Uterus (tissue), 4 donors: ENCODE results near the gene PDLIM7. TPM values are rescaled to one million over a fixed set of nuclear protein-coding genes. Genes with fewer than 3 reads are reported as not detected.
A peak's percentile ranks its signal among the peaks of the same experiment; 100 is the strongest.

Source experiments
- DNase-seq, 2 donors: peaks; one replicate each; pipeline ENCODE4 v3.0.0-alpha.2; 2019 to 2020
- H3K27ac ChIP-seq, 2 donors: fragments of 200-600 bp; sonication (generic); 1 replicate in 1 of 2; 2 replicates in 1 of 2; pipeline ENCODE4 v1.5.1; 2016 to 2018
- H3K27me3 ChIP-seq, 2 donors: fragments of 200-600 bp; sonication (generic); one replicate each; pipeline ENCODE4 v1.5.1; 2018 to 2019; ENCODE audit warnings: control low read depth in 1 of 2
- H3K36me3 ChIP-seq, 2 donors: fragments of 200-600 bp; sonication (generic); one replicate each; pipeline ENCODE4 v1.5.1; 2019; ENCODE audit warnings: control low read depth in 1 of 2
- H3K4me1 ChIP-seq, 2 donors: fragments of 200-600 bp; sonication (generic); one replicate each; pipeline ENCODE4 v1.5.1; 2018 to 2019; ENCODE audit warnings: control low read depth in 1 of 2
- H3K4me3 ChIP-seq, 2 donors: fragments of 200-600 bp; sonication (generic); 1 replicate in 1 of 2; 2 replicates in 1 of 2; pipeline ENCODE4 v1.5.1; 2018 to 2019; ENCODE audit warnings: mild to moderate bottlenecking in 1 of 2
- H3K9me3 ChIP-seq, 2 donors: fragments of 200-600 bp; sonication (generic); one replicate each; pipeline ENCODE4 v1.5.1; 2019; ENCODE audit warnings: control low read depth in 1 of 2
- POLR2A ChIP-seq, 2 donors: fragments of 450-650 bp; IDR thresholded peaks; one replicate each; pipeline ENCODE4 v1.6.1; 2016; ENCODE audit warnings: antibody characterized with exemption in 2 of 2, mild to moderate bottlenecking in 1 of 2, moderate library complexity in 1 of 2
- intact Hi-C: fragments of 100-400 bp; cut with DNase I; formaldehyde crosslinking; loops from one replicate; pipeline ENCODE4 v1.15.1; 2023; ENCODE audit warnings: low total_unique reads
- total RNA-seq, 4 donors: library from RNA; depleted of rRNA in 3 of 4; stranded (reverse); fragments of >200 nt in 3 of 4; gene quantifications; one replicate each; pipeline versions ENCODE4 v1.1.0 to v1.2.4, GENCODE V29; 2014 to 2023
- TF ChIP-seq, protein P1 (sequence below), 4 experiments: fragments of 200-600 bp in 2 of 4; fragments of 450-650 bp in 2 of 4; sonication (generic) in 2 of 4; IDR thresholded peaks; one replicate each; pipeline ENCODE4 v1.5.1; 2016 to 2019; ENCODE audit warnings: antibody characterized with exemption in 4 of 4, mild to moderate bottlenecking in 2 of 4, moderate library complexity in 1 of 4
- donor health status: DM: yes; HTN: yes; CAD: no.

PDLIM7 gene, protein sequence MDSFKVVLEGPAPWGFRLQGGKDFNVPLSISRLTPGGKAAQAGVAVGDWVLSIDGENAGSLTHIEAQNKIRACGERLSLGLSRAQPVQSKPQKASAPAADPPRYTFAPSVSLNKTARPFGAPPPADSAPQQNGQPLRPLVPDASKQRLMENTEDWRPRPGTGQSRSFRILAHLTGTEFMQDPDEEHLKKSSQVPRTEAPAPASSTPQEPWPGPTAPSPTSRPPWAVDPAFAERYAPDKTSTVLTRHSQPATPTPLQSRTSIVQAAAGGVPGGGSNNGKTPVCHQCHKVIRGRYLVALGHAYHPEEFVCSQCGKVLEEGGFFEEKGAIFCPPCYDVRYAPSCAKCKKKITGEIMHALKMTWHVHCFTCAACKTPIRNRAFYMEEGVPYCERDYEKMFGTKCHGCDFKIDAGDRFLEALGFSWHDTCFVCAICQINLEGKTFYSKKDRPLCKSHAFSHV
- total RNA-seq, result 100 to 1,000 TPM; 102 to 543 (median 193) TPM

DNA sequence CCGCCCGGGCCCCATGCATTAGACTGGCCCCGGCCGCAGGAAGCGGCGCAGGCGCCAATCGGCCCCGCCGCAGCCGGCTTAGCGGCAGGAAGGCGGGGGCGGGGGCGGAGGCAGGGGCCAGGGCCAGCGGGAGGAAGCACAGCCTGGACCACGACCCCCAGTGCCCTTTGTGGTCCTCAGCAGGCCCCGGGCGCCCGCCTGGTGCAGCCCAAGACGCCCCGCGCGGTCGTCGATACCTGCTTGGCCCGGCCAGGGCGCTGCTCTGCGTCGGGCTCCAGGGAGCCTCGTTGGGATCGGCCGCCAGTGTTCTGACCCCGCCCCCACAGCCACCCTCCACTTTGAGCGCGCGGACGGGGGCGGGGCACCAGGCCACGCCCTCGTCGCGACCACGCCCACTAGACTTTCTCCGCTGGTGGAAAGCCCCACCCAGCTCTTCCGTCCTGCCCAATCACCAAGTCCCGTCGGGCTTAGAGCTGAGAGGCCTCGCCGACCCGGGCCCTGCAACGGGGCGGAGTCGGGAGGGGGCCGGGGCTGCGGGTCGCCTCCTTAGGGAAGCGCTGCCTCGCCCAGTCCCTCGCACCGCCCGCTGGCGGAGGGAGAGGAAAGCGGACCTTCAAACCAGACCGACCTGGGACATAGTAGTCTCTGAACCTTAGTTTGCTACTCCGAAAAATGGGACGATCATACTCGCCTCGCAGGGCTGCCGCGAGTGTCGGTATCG, at the start of gene PDLIM7:
TSS of gene PDLIM7 (minus strand) at position 313 of the 721 bp plus-strand sequence. CDS start 1,092 bp downstream, outside the sequence.
- peaks cover 17 to 34% of the 10 kb centered on the region in 2 donors for H3K4me1 ChIP-seq
- H3K27me3 ChIP-seq, result no peaks in the 10 kb centered on the region
- H3K27ac ChIP-seq, result peak within 1 kb of the TSS; percentile 97 to 98
- no peaks in the 10 kb centered on the region for H3K36me3 ChIP-seq
- peak; percentile 98 for TF ChIP-seq POLR2A (IDR thresholded peaks at IDR 0.05)
- TF ChIP-seq, protein P1, sequence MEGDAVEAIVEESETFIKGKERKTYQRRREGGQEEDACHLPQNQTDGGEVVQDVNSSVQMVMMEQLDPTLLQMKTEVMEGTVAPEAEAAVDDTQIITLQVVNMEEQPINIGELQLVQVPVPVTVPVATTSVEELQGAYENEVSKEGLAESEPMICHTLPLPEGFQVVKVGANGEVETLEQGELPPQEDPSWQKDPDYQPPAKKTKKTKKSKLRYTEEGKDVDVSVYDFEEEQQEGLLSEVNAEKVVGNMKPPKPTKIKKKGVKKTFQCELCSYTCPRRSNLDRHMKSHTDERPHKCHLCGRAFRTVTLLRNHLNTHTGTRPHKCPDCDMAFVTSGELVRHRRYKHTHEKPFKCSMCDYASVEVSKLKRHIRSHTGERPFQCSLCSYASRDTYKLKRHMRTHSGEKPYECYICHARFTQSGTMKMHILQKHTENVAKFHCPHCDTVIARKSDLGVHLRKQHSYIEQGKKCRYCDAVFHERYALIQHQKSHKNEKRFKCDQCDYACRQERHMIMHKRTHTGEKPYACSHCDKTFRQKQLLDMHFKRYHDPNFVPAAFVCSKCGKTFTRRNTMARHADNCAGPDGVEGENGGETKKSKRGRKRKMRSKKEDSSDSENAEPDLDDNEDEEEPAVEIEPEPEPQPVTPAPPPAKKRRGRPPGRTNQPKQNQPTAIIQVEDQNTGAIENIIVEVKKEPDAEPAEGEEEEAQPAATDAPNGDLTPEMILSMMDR (IDR thresholded peaks at IDR 0.05), result peak in 3 of 4 experiments; percentile 17 to 35 (median 23)
- DNase-seq, result peak; percentile 96 to 97
- H3K9me3 ChIP-seq, result no peaks in the 10 kb centered on the region
- H3K4me3 ChIP-seq, result peak within 1 kb of the TSS; percentile 64 to 74
- intact Hi-C loops, result no loop called here

DNA sequence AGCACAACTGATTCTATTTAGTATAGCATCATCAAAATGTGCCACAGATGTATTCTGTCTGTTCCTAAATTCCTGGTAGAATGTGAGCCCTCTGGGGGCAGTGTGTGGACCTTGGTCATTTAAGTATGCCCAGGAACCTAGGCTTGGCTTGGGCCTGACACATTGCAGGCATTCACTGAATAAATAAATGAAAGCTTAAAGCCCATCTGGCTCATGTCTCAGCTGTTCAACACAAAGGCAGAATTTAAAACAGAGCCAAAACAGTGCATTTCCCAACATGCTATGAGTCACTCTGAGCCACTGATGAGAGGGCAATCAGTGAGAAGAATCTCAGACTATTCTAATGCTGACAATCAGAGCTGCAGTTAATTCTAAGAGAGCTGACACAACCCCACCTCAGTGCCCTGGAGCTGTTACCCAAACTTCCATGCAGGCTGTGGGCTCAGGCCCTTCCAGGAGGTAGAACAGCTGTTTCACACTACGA, 48.9 kb upstream of the PDLIM7 start:
- Histone ChIP-seq H3K27ac (peak overlapping the region; percentile 79 to 80), H3K36me3 (no peaks in the 10 kb centered on the region), H3K9me3 (no peaks in the 10 kb centered on the region), H3K4me3 (no peak overlapping the region), H3K4me1 (peaks cover 6 to 18% of the 10 kb centered on the region in 2 donors), H3K27me3 (no peaks in the 10 kb centered on the region)
- peak; percentile 75 to 79 for DNase-seq
- intact Hi-C loops, result no loop called here
- TF ChIP-seq POLR2A (IDR thresholded peaks at IDR 0.05), result no peak
- TF ChIP-seq, protein P1 (IDR thresholded peaks at IDR 0.05), result no peak

DNA sequence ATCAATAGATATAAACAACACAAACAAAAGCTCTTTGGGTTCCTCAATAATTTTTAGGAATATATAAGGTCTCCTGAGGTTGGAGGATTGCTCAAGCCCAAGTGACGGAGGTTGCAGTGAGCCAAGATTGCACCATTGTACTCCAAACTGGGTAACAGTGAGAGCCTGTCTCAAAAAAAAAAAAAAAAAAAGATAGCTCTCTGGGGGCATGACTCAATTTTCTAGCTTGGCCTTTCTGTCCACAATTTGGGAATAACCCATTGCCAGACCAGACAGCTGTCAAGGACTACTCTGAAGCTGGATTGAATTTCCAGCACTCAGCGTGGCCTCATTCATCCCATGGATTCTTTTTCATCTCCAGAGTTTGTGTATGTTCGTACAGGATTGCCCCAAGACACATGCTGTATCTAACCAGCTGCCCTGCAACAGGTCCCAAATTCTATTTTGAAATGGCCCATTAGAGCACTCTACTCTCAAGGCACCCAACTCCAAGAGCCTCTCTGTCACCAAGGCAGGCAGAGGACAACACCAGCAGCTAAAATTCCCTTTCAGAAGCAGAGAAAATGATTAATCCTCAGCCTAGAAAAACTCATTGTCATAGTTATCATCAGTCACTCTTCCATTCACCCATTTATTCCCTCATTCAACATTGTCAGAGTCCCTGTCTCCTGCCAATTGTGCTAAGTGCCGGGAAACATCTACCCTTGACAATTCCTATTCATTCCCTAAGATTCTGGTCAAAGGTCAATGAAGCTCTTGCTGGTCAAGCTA, 48.3 kb upstream of the PDLIM7 start:
- TF ChIP-seq, protein P1 (IDR thresholded peaks at IDR 0.05), result no peak
- TF ChIP-seq POLR2A (IDR thresholded peaks at IDR 0.05), result no peak
- Histone ChIP-seq H3K27me3 (no peaks in the 10 kb centered on the region), H3K9me3 (no peaks in the 10 kb centered on the region), H3K4me3 (no peak overlapping the region), H3K36me3 (no peaks in the 10 kb centered on the region), H3K27ac (peak overlapping the region; percentile 79 to 80), H3K4me1 (peaks cover 6 to 18% of the 10 kb centered on the region in 2 donors)
- intact Hi-C loops, result no loop called here
- DNase-seq, result peak; percentile 79 to 87

DNA sequence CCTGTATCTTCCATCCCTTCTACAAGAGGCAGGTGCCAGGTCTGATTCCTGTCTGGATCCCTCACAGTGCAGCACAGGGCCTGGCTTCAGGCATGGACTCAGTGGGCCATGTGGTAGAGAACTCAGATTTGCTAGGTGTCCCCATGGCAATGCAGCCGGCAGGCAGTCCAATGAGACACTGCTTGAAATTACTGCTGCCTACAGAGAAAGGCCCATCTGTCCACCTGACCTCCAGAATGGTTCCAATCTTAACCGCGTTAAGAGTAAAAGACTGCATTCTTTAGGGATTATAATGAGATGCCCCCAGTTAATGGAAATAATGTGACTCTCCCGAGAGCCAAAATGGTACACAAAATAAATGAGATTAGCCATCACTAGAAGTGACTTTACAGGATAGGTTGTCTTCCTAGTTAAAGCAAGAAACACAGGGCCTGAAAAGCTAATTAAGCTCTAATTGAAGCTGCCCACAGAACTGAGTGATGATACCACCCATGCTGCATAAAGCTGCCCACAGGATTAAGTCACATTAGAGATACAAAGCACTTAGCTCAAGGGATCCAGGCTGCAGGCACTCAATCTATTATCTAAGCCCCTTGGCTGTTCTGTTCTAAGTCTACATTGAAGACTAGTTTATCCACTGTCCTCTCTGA, 45.5 kb upstream of the PDLIM7 start:
- DNase-seq, result no peak
- Histone ChIP-seq H3K27ac (no peak overlapping the region), H3K4me3 (no peak overlapping the region), H3K4me1 (peaks cover 6 to 18% of the 10 kb centered on the region in 2 donors), H3K36me3 (no peaks in the 10 kb centered on the region), H3K27me3 (no peaks in the 10 kb centered on the region), H3K9me3 (no peaks in the 10 kb centered on the region)
- no peak for TF ChIP-seq POLR2A (IDR thresholded peaks at IDR 0.05)
- TF ChIP-seq, protein P1 (IDR thresholded peaks at IDR 0.05), result no peak
- intact Hi-C loops, result no loop called here
